Skeletal muscle tissue (tissue), 4 donors: Measurements from ENCODE around the gene FAM13A. TPM values are rescaled to one million over a fixed set of nuclear protein-coding genes. Genes with fewer than 3 reads are reported as not detected.
A peak's percentile ranks its signal among the peaks of the same experiment; 100 is the strongest.
"Not testable (repeated sequence)": the region's sequence is repeated elsewhere in the genome, so short reads cannot be mapped to it uniquely, and the experiment has no call there.

ENCODE experiments used
- H3K27ac ChIP-seq: one replicate; pipeline ENCODE4 v1.7.0; 2013; ENCODE audit warnings: mild to moderate bottlenecking, low read depth, low read length, inconsistent platforms
- H3K27me3 ChIP-seq, 3 donors: one replicate each; pipeline ENCODE4 v1.7.0; 2013; ENCODE audit warnings: low read length in 3 of 3; ENCODE audit not compliant: control insufficient read depth in 3 of 3, insufficient read depth in 3 of 3
- H3K36me3 ChIP-seq, 3 donors: one replicate each; pipeline ENCODE4 v1.7.0; 2013; ENCODE audit warnings: low read length in 3 of 3; ENCODE audit not compliant: control insufficient read depth in 3 of 3, insufficient read depth in 3 of 3
- H3K4me1 ChIP-seq, 3 donors: one replicate each; pipeline ENCODE4 v1.7.0; 2013; ENCODE audit warnings: low read length in 3 of 3, mild to moderate bottlenecking in 3 of 3; ENCODE audit not compliant: control insufficient read depth in 3 of 3, insufficient read depth in 3 of 3
- H3K4me3 ChIP-seq, 3 donors: one replicate each; pipeline ENCODE4 v1.7.0; 2013; ENCODE audit warnings: low read length in 3 of 3
- H3K9ac ChIP-seq, 3 donors: one replicate each; pipeline ENCODE4 v1.7.0; 2013; ENCODE audit warnings: low read length in 3 of 3, mild to moderate bottlenecking in 3 of 3, moderate library complexity in 2 of 3, low read depth in 1 of 3
- H3K9me3 ChIP-seq, 3 donors: one replicate each; pipeline ENCODE4 v1.7.0; 2013; ENCODE audit warnings: low read length in 3 of 3; ENCODE audit not compliant: control insufficient read depth in 3 of 3
- total RNA-seq: library from RNA; depleted of rRNA; stranded (reverse); fragments of >200 nt; gene quantifications from one replicate; pipeline ENCODE4 v1.2.3, GENCODE V29; 2014
- donor health status: Osteomylitis.

FAM13A gene
- total RNA-seq, 1 donor from 2014 or later, result 41.8 TPM

- H3K9ac ChIP-seq, result no peak overlapping the region
- no peak overlapping the region for H3K27ac ChIP-seq
- H3K27me3 ChIP-seq, result no peaks in the 10 kb centered on the region
- no peaks in the 10 kb centered on the region for H3K4me1 ChIP-seq
- no peaks in the 10 kb centered on the region for H3K9me3 ChIP-seq
- H3K4me3 ChIP-seq, result no peak overlapping the region
- H3K36me3 ChIP-seq, result no peaks in the 10 kb centered on the region
Measured at GRCh38 chr4:88927420-88927819, 129.6 kb downstream of the FAM13A start.

GRCh38 chr4:88919056-88919455 lies 137.9 kb downstream of the FAM13A start:
- no peak overlapping the region for H3K9ac ChIP-seq
- no peaks in the 10 kb centered on the region for H3K27me3 ChIP-seq
- H3K4me1 ChIP-seq, result no peaks in the 10 kb centered on the region
- no peak overlapping the region for H3K4me3 ChIP-seq
- no peaks in the 10 kb centered on the region for H3K9me3 ChIP-seq
- H3K36me3 ChIP-seq, result no peaks in the 10 kb centered on the region
- no peak overlapping the region for H3K27ac ChIP-seq

- not testable (repeated sequence) for H3K9ac ChIP-seq, H3K36me3 ChIP-seq, H3K27me3 ChIP-seq, H3K4me1 ChIP-seq, H3K4me3 ChIP-seq, H3K27ac ChIP-seq, H3K9me3 ChIP-seq
Measured at GRCh38 chr4:88913181-88913580, 143.8 kb downstream of the FAM13A start.

- Histone ChIP-seq H3K9me3 (no peaks in the 10 kb centered on the region), H3K36me3 (no peaks in the 10 kb centered on the region), H3K4me3 (no peak overlapping the region), H3K27me3 (no peaks in the 10 kb centered on the region), H3K4me1 (peaks cover 0 to 13% (median 11%) of the 10 kb centered on the region in 3 donors), H3K27ac (no peak overlapping the region), H3K9ac (no peak overlapping the region)
Measured at GRCh38 chr4:88911246-88912212, 145.5 kb downstream of the FAM13A start.

GRCh38 chr4:88910101-88910500 lies 146.9 kb downstream of the FAM13A start:
- no peaks in the 10 kb centered on the region for H3K36me3 ChIP-seq
- no peaks in the 10 kb centered on the region for H3K27me3 ChIP-seq
- H3K9ac ChIP-seq, result no peak overlapping the region
- no peak overlapping the region for H3K27ac ChIP-seq
- no peak overlapping the region for H3K4me3 ChIP-seq
- no peaks in the 10 kb centered on the region for H3K9me3 ChIP-seq
- peaks cover 0 to 13% (median 11%) of the 10 kb centered on the region in 3 donors for H3K4me1 ChIP-seq

GRCh38 chr4:88908521-88908920 lies 148.5 kb downstream of the FAM13A start:
- H3K36me3 ChIP-seq, result no peaks in the 10 kb centered on the region
- peaks cover 0 to 13% (median 11%) of the 10 kb centered on the region in 3 donors for H3K4me1 ChIP-seq
- H3K27me3 ChIP-seq, result no peaks in the 10 kb centered on the region
- no peak overlapping the region for H3K4me3 ChIP-seq
- H3K9ac ChIP-seq, result no peak overlapping the region
- peak overlapping the region; percentile 10 for H3K27ac ChIP-seq
- no peaks in the 10 kb centered on the region for H3K9me3 ChIP-seq

GRCh38 chr4:88908003-88908402 lies 149.0 kb downstream of the FAM13A start:
- Histone ChIP-seq H3K9me3 (no peaks in the 10 kb centered on the region), H3K36me3 (no peaks in the 10 kb centered on the region), H3K27ac (peak overlapping the region; percentile 15), H3K27me3 (no peaks in the 10 kb centered on the region), H3K4me3 (no peak overlapping the region), H3K4me1 (peaks cover 0 to 13% (median 11%) of the 10 kb centered on the region in 3 donors), H3K9ac (no peak overlapping the region)

GRCh38 chr4:88907478-88907877 lies 149.5 kb downstream of the FAM13A start:
- Histone ChIP-seq H3K9me3 (no peaks in the 10 kb centered on the region), H3K9ac (no peak overlapping the region), H3K27ac (peak overlapping the region; percentile 15), H3K27me3 (no peaks in the 10 kb centered on the region), H3K36me3 (no peaks in the 10 kb centered on the region), H3K4me1 (peaks cover 0 to 13% (median 11%) of the 10 kb centered on the region in 3 donors), H3K4me3 (no peak overlapping the region)

GRCh38 chr4:88904240-88904639 lies 152.7 kb downstream of the FAM13A start:
- not testable (repeated sequence) for H3K9me3 ChIP-seq, H3K27me3 ChIP-seq, H3K9ac ChIP-seq, H3K27ac ChIP-seq, H3K36me3 ChIP-seq, H3K4me3 ChIP-seq
- H3K4me1 ChIP-seq, result peaks cover 0 to 15% (median 11%) of the 10 kb centered on the region in 3 donors

- H3K9ac ChIP-seq, result no peak overlapping the region
- H3K4me1 ChIP-seq, result peaks cover 0 to 2% (median 0%) of the 10 kb centered on the region in 3 donors
- H3K36me3 ChIP-seq, result no peaks in the 10 kb centered on the region
- H3K4me3 ChIP-seq, result no peak overlapping the region
- H3K9me3 ChIP-seq, result no peaks in the 10 kb centered on the region
- no peaks in the 10 kb centered on the region for H3K27me3 ChIP-seq
- no peak overlapping the region for H3K27ac ChIP-seq
Measured at GRCh38 chr4:88900432-88900831, 156.6 kb downstream of the FAM13A start.
